Hippocampal formation (tissue), 2 donors: ENCODE measurements around the gene BEND7.
"Not testable (repeated sequence)": the region's sequence is repeated elsewhere in the genome, so short reads cannot be mapped to it uniquely, and the experiment has no call there.

Experiments
- DNase-seq, 2 donors: peaks; one replicate each; lab custom pipeline; 2025; lab: John Stamatoyannopoulos, UW

Gene BEND7

GRCh38 chr10:13421382-13421917 is 107.4 kb downstream of the BEND7 start:
- no peak for DNase-seq

GRCh38 chr10:13420532-13421307 is 108.1 kb downstream of the BEND7 start:
- DNase-seq = no peak

GRCh38 chr10:13417459-13418126 is 111.2 kb downstream of the BEND7 start:
- no peak for DNase-seq

GRCh38 chr10:13416760-13417159 is 112.1 kb downstream of the BEND7 start:
- no peak for DNase-seq

- no peak for DNase-seq
Measured at GRCh38 chr10:13414855-13415254, 114.0 kb downstream of the BEND7 start.

GRCh38 chr10:13414137-13414536 is 114.7 kb downstream of the BEND7 start:
- DNase-seq = no peak

GRCh38 chr10:13412894-13413293 is 115.9 kb downstream of the BEND7 start:
- no peak for DNase-seq

GRCh38 chr10:13404791-13405190 is 124.0 kb downstream of the BEND7 start:
- no peak for DNase-seq

GRCh38 chr10:13404305-13404759 is 124.5 kb downstream of the BEND7 start:
- no peak for DNase-seq

- DNase-seq = not testable (repeated sequence)
Measured at GRCh38 chr10:13403426-13403825, 125.4 kb downstream of the BEND7 start.

GRCh38 chr10:13402021-13402420 is 126.8 kb downstream of the BEND7 start:
- DNase-seq = no peak

- DNase-seq = no peak
Measured at GRCh38 chr10:13401142-13401541, 127.7 kb downstream of the BEND7 start.

GRCh38 chr10:13400196-13400965 is 128.4 kb downstream of the BEND7 start:
- no peak for DNase-seq

- no peak for DNase-seq
Measured at GRCh38 chr10:13399752-13400151, 129.1 kb downstream of the BEND7 start.

- no peak for DNase-seq
Measured at GRCh38 chr10:13399236-13399635, 129.6 kb downstream of the BEND7 start.

GRCh38 chr10:13397052-13397451 is 131.8 kb downstream of the BEND7 start:
- DNase-seq = no peak

GRCh38 chr10:13396369-13396768 is 132.4 kb downstream of the BEND7 start:
- DNase-seq = no peak

GRCh38 chr10:13395540-13395939 is 133.3 kb downstream of the BEND7 start:
- DNase-seq = no peak

- no peak for DNase-seq
Measured at GRCh38 chr10:13393640-13394039, 135.2 kb downstream of the BEND7 start.

GRCh38 chr10:13392701-13393100 is 136.1 kb downstream of the BEND7 start:
- DNase-seq = no peak
